GM12878 (cell line): ENCODE measurements around the gene TUBD1. TPM values are rescaled to one million over a fixed set of nuclear protein-coding genes. Genes with fewer than 3 reads are reported as not detected.
A peak's percentile ranks its signal among the peaks of the same experiment; 100 is the strongest.

Experiments used
- ATAC-seq: fragments of 200-7000 bp; cut with Tn5 transposase; 3 replicates; pipeline ENCODE4 v1.9.1; 2020; ENCODE audit warnings: mild to moderate bottlenecking, moderate library complexity
- BruUV-seq: library from RNA; stranded (reverse); fragments of 400-500 nt; replicated peaks from 2 replicates; lab custom pipeline; 2021; lab: Mats Ljungman, UMichigan
- CTCF ChIA-PET: fragments of 300-600 bp; sonication (Branson Sonifier 250); formaldehyde crosslinking; extraction: SDS; loops from one replicate; lab custom pipeline; 2021; ENCODE audit warnings: inconsistent platforms; lab: Yijun Ruan, JAX
- POLR2A ChIA-PET: fragments of 350-600 bp; formaldehyde crosslinking; extraction: SDS; loops from one replicate; lab custom pipeline; 2021; ENCODE audit warnings: inconsistent platforms; lab: Charles Lee
- RAD21 ChIA-PET: fragments of 300-600 bp; sonication (Branson Sonifier 250); formaldehyde crosslinking; loops from one replicate; lab custom pipeline; 2023; ENCODE audit warnings: antibody characterized with exemption; ENCODE audit not compliant: unreplicated experiment; lab: Charles Lee
- SMC1A ChIA-PET: fragments of 300-600 bp; sonication (Branson Sonifier 250); formaldehyde crosslinking; loops from one replicate; lab custom pipeline; 2023; ENCODE audit not compliant: unreplicated experiment, uncharacterized antibody; lab: Charles Lee
- DNase-seq: peaks from one replicate; pipeline ENCODE4 v3.0.0-alpha.2; 2011; ENCODE audit warnings: low read depth, low spot score
- FAIRE-seq: peaks from 3 replicates; lab custom pipeline; 2011; peaks lifted over from hg19 to GRCh38; lab: Jason Lieb, UNC
- H2AFZ ChIP-seq: 2 replicates; pipeline ENCODE4 v1.6.0; 2011; ENCODE audit warnings: low read depth, low read length, control low read depth; ENCODE audit not compliant: control insufficient read depth
- H3K27ac ChIP-seq: 2 replicates; pipeline ENCODE4 v1.5.1; 2011; ENCODE audit warnings: control low read depth; ENCODE audit not compliant: control insufficient read depth, insufficient read depth
- H3K27me3 ChIP-seq, 2 experiments: replicated peaks in 1 of 2; 2 replicates each; pipeline versions ENCODE4 v1.6.0 to v1.6.1; 2011; ENCODE audit warnings: low read length in 1 of 2; ENCODE audit not compliant: control insufficient read depth in 2 of 2, insufficient read depth in 2 of 2
- H3K36me3 ChIP-seq, 2 experiments: 2 replicates each; pipeline ENCODE4 v1.5.1; 2011; ENCODE audit warnings: low read length in 1 of 2; ENCODE audit not compliant: control insufficient read depth in 2 of 2, insufficient read depth in 2 of 2
- H3K4me1 ChIP-seq: 2 replicates; pipeline ENCODE4 v1.6.1; 2011; ENCODE audit warnings: mild to moderate bottlenecking, low read length, moderate library complexity, mixed read lengths; ENCODE audit not compliant: control insufficient read depth, insufficient read depth
- H3K4me2 ChIP-seq: 2 replicates; pipeline ENCODE4 v1.6.0; 2011; ENCODE audit warnings: control low read depth; ENCODE audit not compliant: control insufficient read depth, insufficient read depth
- H3K4me3 ChIP-seq: fragments of 200-600 bp; sonication (generic); 2 replicates; pipeline ENCODE4 v1.5.1; 2016
- H3K79me2 ChIP-seq: 2 replicates; pipeline ENCODE4 v1.6.0; 2011; ENCODE audit warnings: low read length; ENCODE audit not compliant: control insufficient read depth, insufficient read depth
- H3K9ac ChIP-seq: 2 replicates; pipeline ENCODE4 v1.8.0; 2011; ENCODE audit warnings: low read length, control low read depth, mixed read lengths; ENCODE audit not compliant: control insufficient read depth, insufficient read depth
- H3K9me3 ChIP-seq: replicated peaks from 3 replicates; pipeline ENCODE4 v1.5.1; 2011; ENCODE audit warnings: mild to moderate bottlenecking, low read length; ENCODE audit not compliant: control insufficient read depth, insufficient read depth
- H4K20me1 ChIP-seq: 2 replicates; pipeline ENCODE4 v1.6.0; 2011; ENCODE audit not compliant: control insufficient read depth, insufficient read depth
- BHLHE40 ChIP-seq, 2 experiments: fragments of 450-650 bp in 1 of 2; IDR thresholded peaks; 2 replicates each; pipeline ENCODE4 v1.6.1; 2011 to 2017; ENCODE audit warnings: low read depth in 2 of 2, borderline replicate concordance in 1 of 2, improper control_type of control experiment in 1 of 2, low read length in 1 of 2, mild to moderate bottlenecking in 1 of 2
- BMI1 ChIP-seq: fragments of 450-650 bp; IDR thresholded peaks from 2 replicates; pipeline ENCODE4 v1.6.1; 2016; ENCODE audit warnings: mild to moderate bottlenecking, moderate library complexity, borderline replicate concordance
- E2F4 ChIP-seq: IDR thresholded peaks from 2 replicates; pipeline ENCODE4 v1.6.1; 2012; ENCODE audit warnings: low read depth, low read length, improper control_type of control experiment
- EZH2 ChIP-seq: IDR thresholded peaks from 2 replicates; pipeline ENCODE4 v1.6.1; 2012; ENCODE audit warnings: low read depth, mild to moderate bottlenecking, control low read depth, inconsistent platforms, low read length, borderline replicate concordance; ENCODE audit not compliant: control insufficient read depth
- HDAC6 ChIP-seq: fragments of 200-600 bp; sonication (generic); IDR thresholded peaks from one replicate; pipeline ENCODE4 v1.8.0; 2017; ENCODE audit warnings: antibody characterized with exemption; ENCODE audit not compliant: unreplicated experiment
- IKZF1 ChIP-seq: fragments of 450-650 bp; conservative IDR thresholded peaks from 2 replicates; pipeline ENCODE4 v1.6.1; 2017; ENCODE audit warnings: antibody characterized with exemption, mild to moderate bottlenecking
- IRF5 ChIP-seq: fragments of 450-650 bp; IDR thresholded peaks from 2 replicates; pipeline ENCODE4 v1.6.1; 2017; ENCODE audit warnings: borderline replicate concordance
- NR2C2 ChIP-seq: IDR thresholded peaks from 2 replicates; pipeline ENCODE4 v1.6.1; 2011; ENCODE audit warnings: borderline replicate concordance, low read depth; ENCODE audit not compliant: control insufficient read depth, insufficient read length
- RBBP5 ChIP-seq: fragments of 200-600 bp; sonication (generic); conservative IDR thresholded peaks from 2 replicates; pipeline ENCODE4 v1.6.1; 2016
- SMARCA5 ChIP-seq: fragments of 450-650 bp; IDR thresholded peaks from 2 replicates; pipeline ENCODE4 v1.6.1; 2017; ENCODE audit warnings: mild to moderate bottlenecking
- SREBF1 ChIP-seq: IDR thresholded peaks from 2 replicates; pipeline ENCODE4 v1.6.1; 2012; ENCODE audit warnings: mild to moderate bottlenecking, low read length
- ZBTB33 ChIP-seq: fragments of 450-650 bp; IDR thresholded peaks from 2 replicates; pipeline ENCODE4 v1.6.1; 2017; ENCODE audit warnings: mild to moderate bottlenecking
- ZNF217 ChIP-seq: fragments of 450-650 bp; IDR thresholded peaks from 2 replicates; pipeline ENCODE4 v1.6.1; 2017; ENCODE audit warnings: antibody characterized with exemption, mild to moderate bottlenecking
- WGBS: methylation state at CpG from one replicate; pipeline ENCODE4 v1.1.6; 2016; ENCODE audit warnings: low lambda C conversion rate; ENCODE audit not compliant: insufficient replicate concordance, insufficient coverage; ENCODE audit errors: missing lambda C conversion rate; 5-methylcytosine and 5-hydroxymethylcytosine counted together
- in situ Hi-C: fragments of 300-500 bp; cut with MboI; formaldehyde crosslinking; loops from 9 replicates; pipeline ENCODE4 v1.14.3; 2018; ENCODE audit warnings: mixed read lengths
- intact Hi-C: fragments of 100-400 bp; cut with micrococcal nuclease; formaldehyde crosslinking; loops from one replicate; pipeline ENCODE4 v1.14.2; 2022; ENCODE audit not compliant: unreplicated experiment
- polyA plus RNA-seq, 11 experiments: library from polyadenylated mRNA; depleted of rRNA in 4 of 11; unstranded in 6 of 11; stranded (reverse) in 5 of 11; fragments of >200 nt; fragmentation: Nextera tagmentation in 4 of 11; fragmentation: Illumina TruSeq in 1 of 11; extraction: Ambion mirVana in 4 of 11; extraction: Trizol in 1 of 11; gene quantifications; 1 replicate in 1 of 11; 2 replicates in 10 of 11; pipeline versions ENCODE4 v1.2.1 to v1.2.3, GENCODE V29; 2011 to 2016; ENCODE audit warnings: inconsistent platforms in 2 of 11, missing spikeins in 2 of 11, low read depth in 1 of 11
- total RNA-seq, 4 experiments: library from RNA; depleted of rRNA in 3 of 4; stranded (reverse); fragments of >200 nt in 3 of 4; fragmentation: Illumina TruSeq in 1 of 4; extraction: Trizol in 1 of 4; gene quantifications; 2 replicates each; pipeline versions ENCODE4 v1.2.1 to v1.2.3, GENCODE V29; 2013 to 2021
- TF ChIP-seq, protein P1 (sequence below): IDR thresholded peaks from 2 replicates; pipeline ENCODE4 v1.6.1; 2012; ENCODE audit warnings: mild to moderate bottlenecking, low read depth, low read length

The TUBD1 gene
- total and polyA plus RNA-seq, 10 of the 15 experiments (the other 5 are each of a cell fraction or from before 2014, with no cell fraction given) = 5.3 to 10.8 (median 8.3) TPM

GRCh38 chr17:59845595-59846393, 46.9 kb downstream of the TUBD1 start:
- in situ Hi-C loops = no loop called here
- Histone ChIP-seq H3K4me3 (peak overlapping the region; percentile 28; the same call in 1 of the 2 replicates), H3K4me2 (peak overlapping the region; percentile 30), H2AFZ (no peak overlapping the region), H3K4me1 (peaks cover 55% of the 10 kb centered on the region), H3K27ac (peak overlapping the region; percentile 68), H3K27me3 (no peaks in the 10 kb centered on the region), H3K9ac (peak overlapping the region; percentile 7; the same call in 1 of the 2 replicates), H3K79me2 (peaks cover 20% of the 10 kb centered on the region), H3K36me3 (peaks cover 0 to 3% of the 10 kb centered on the region in 2 experiments; a peak in 2 of 4 replicates), H4K20me1 (no peaks in the 10 kb centered on the region), H3K9me3 (no peaks in the 10 kb centered on the region; the same call in 2 of the 3 replicates)
- ChIA-PET RAD21 (interaction anchor here (1.4 to 8.4 kb wide), 6 partner anchors 8 to 92 kb away, joined by 3 to 149 read pairs (median 26); no protein-coding TSS in a partner anchor), CTCF (interaction anchor here (0.6 to 2.6 kb wide), 7 partner anchors 8 to 108 kb away, joined by 3 to 12 read pairs (median 3); no protein-coding TSS in a partner anchor), SMC1A (interaction anchor here (0.6 to 12.6 kb wide), 11 partner anchors 8 to 303 kb away, joined by 3 to 143 read pairs (median 4); no protein-coding TSS in a partner anchor), POLR2A (interaction anchor here (0.6 to 13.3 kb wide), 14 partner anchors 8 to 227 kb away, joined by 3 to 332 read pairs (median 4); no protein-coding TSS in a partner anchor)
- BruUV-seq = TSS peak; percentile 87
- intact Hi-C loops = loop anchor here (1.0 to 2.0 kb wide), 2 partner anchors 59 to 93 kb away; no protein-coding TSS in a partner anchor
- DNase-seq (no peak), FAIRE-seq (no peak), ATAC-seq (peak; percentile 6)
- WGBS = 3% methylated on average over 3 of the region's 3 CpGs
- no peak for TF ChIP-seq E2F4
- no peak for TF ChIP-seq RBBP5
- no peak; the same call in 1 of the 2 replicates for TF ChIP-seq SMARCA5
- TF ChIP-seq NR2C2 = no peak
- no peak for TF ChIP-seq IRF5
- TF ChIP-seq ZNF217 = no peak
- peak; percentile 91; the same call in 1 of the 2 replicates for TF ChIP-seq IKZF1
- no peak for TF ChIP-seq HDAC6
- TF ChIP-seq, protein P1, sequence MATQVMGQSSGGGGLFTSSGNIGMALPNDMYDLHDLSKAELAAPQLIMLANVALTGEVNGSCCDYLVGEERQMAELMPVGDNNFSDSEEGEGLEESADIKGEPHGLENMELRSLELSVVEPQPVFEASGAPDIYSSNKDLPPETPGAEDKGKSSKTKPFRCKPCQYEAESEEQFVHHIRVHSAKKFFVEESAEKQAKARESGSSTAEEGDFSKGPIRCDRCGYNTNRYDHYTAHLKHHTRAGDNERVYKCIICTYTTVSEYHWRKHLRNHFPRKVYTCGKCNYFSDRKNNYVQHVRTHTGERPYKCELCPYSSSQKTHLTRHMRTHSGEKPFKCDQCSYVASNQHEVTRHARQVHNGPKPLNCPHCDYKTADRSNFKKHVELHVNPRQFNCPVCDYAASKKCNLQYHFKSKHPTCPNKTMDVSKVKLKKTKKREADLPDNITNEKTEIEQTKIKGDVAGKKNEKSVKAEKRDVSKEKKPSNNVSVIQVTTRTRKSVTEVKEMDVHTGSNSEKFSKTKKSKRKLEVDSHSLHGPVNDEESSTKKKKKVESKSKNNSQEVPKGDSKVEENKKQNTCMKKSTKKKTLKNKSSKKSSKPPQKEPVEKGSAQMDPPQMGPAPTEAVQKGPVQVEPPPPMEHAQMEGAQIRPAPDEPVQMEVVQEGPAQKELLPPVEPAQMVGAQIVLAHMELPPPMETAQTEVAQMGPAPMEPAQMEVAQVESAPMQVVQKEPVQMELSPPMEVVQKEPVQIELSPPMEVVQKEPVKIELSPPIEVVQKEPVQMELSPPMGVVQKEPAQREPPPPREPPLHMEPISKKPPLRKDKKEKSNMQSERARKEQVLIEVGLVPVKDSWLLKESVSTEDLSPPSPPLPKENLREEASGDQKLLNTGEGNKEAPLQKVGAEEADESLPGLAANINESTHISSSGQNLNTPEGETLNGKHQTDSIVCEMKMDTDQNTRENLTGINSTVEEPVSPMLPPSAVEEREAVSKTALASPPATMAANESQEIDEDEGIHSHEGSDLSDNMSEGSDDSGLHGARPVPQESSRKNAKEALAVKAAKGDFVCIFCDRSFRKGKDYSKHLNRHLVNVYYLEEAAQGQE = no peak
- no peak for TF ChIP-seq BMI1
- TF ChIP-seq EZH2 = no peak
- TF ChIP-seq SREBF1 = no peak
- peak in 1 of 2 experiments; percentile 40; a peak in 2 of 4 replicates for TF ChIP-seq BHLHE40 (IDR thresholded peaks at IDR 0.05; ENCODE audit: borderline replicate concordance in 1 of 2, low read depth in 2 of 2, low read length in 1 of 2)
- no peak; the same call in 1 of the 2 replicates for TF ChIP-seq ZBTB33
